GM19099 (cell line): ENCODE data around the gene C2CD4A.

Source experiments
- POLR2A ChIP-seq: IDR thresholded peaks from 3 replicates; pipeline ENCODE4 v1.6.1; 2011; ENCODE audit warnings: low read depth; ENCODE audit not compliant: insufficient read length; ENCODE audit errors: extremely low read depth

C2CD4A gene

GRCh38 chr15:62079594-62079993 is 12.8 kb downstream of the C2CD4A start:
- TF ChIP-seq POLR2A, result no peak

- TF ChIP-seq POLR2A, result no peak
Measured at GRCh38 chr15:62083194-62084154, 16.7 kb downstream of the C2CD4A start.

GRCh38 chr15:62085740-62086139 is 19.0 kb downstream of the C2CD4A start:
- no peak for TF ChIP-seq POLR2A

- TF ChIP-seq POLR2A, result no peak
Measured at GRCh38 chr15:62087671-62088352, 21.0 kb downstream of the C2CD4A start.

GRCh38 chr15:62088353-62088693 is 21.5 kb downstream of the C2CD4A start:
- TF ChIP-seq POLR2A, result no peak

- TF ChIP-seq POLR2A, result no peak
Measured at GRCh38 chr15:62089616-62090015, 22.8 kb downstream of the C2CD4A start.

- TF ChIP-seq POLR2A, result no peak
Measured at GRCh38 chr15:62090988-62091387, 24.2 kb downstream of the C2CD4A start.

- no peak for TF ChIP-seq POLR2A
Measured at GRCh38 chr15:62093809-62094208, 27.0 kb downstream of the C2CD4A start.

GRCh38 chr15:62094388-62094787 is 27.6 kb downstream of the C2CD4A start:
- no peak for TF ChIP-seq POLR2A

- no peak for TF ChIP-seq POLR2A
Measured at GRCh38 chr15:62099094-62099601, 32.4 kb downstream of the C2CD4A start.

GRCh38 chr15:62103431-62103830 is 36.7 kb downstream of the C2CD4A start:
- no peak for TF ChIP-seq POLR2A

- no peak for TF ChIP-seq POLR2A
Measured at GRCh38 chr15:62104401-62104800, 37.6 kb downstream of the C2CD4A start.

- TF ChIP-seq POLR2A, result no peak
Measured at GRCh38 chr15:62104846-62105245, 38.1 kb downstream of the C2CD4A start.

GRCh38 chr15:62105266-62105665 is 38.5 kb downstream of the C2CD4A start:
- TF ChIP-seq POLR2A, result no peak

GRCh38 chr15:62106096-62106495 is 39.3 kb downstream of the C2CD4A start:
- no peak for TF ChIP-seq POLR2A
